Ascending aorta (tissue), 2 donors: ENCODE measurements around the gene CASP8AP2. TPM values are rescaled to one million over a fixed set of nuclear protein-coding genes. Genes with fewer than 3 reads are reported as not detected.
"Not testable (repeated sequence)": the region's sequence is repeated elsewhere in the genome, so short reads cannot be mapped to it uniquely, and the experiment has no call there.

Source experiments
- DNase-seq, 2 donors: peaks; one replicate each; pipeline ENCODE4 v3.0.0-alpha.2; 2019; ENCODE audit warnings: low spot score in 2 of 2
- H3K27ac ChIP-seq, 2 donors: fragments of 200-600 bp; sonication (generic); one replicate each; pipeline ENCODE4 v1.5.1; 2016 to 2017; ENCODE audit warnings: mild to moderate bottlenecking in 1 of 2
- H3K27me3 ChIP-seq: fragments of 200-600 bp; sonication (generic); one replicate; pipeline ENCODE4 v1.5.1; 2017
- H3K36me3 ChIP-seq, 2 donors: fragments of 200-600 bp; sonication (generic); one replicate each; pipeline ENCODE4 v1.5.1; 2016
- H3K4me1 ChIP-seq, 2 donors: fragments of 200-600 bp; sonication (generic); one replicate each; pipeline ENCODE4 v1.5.1; 2016 to 2017; ENCODE audit warnings: mild to moderate bottlenecking in 1 of 2
- H3K4me3 ChIP-seq, 2 donors: fragments of 200-600 bp; sonication (generic); one replicate each; pipeline ENCODE4 v1.5.1; 2016 to 2017; ENCODE audit warnings: mild to moderate bottlenecking in 1 of 2
- H3K9me3 ChIP-seq, 2 donors: fragments of 200-600 bp; sonication (generic); one replicate each; pipeline ENCODE4 v1.5.1; 2016
- CTCF ChIP-seq, 3 experiments: fragments of 200-600 bp in 2 of 3; fragments of 450-650 bp in 1 of 3; sonication (generic) in 2 of 3; IDR thresholded peaks; one replicate each; pipeline ENCODE4 v1.5.1; 2016 to 2019; ENCODE audit warnings: antibody characterized with exemption in 3 of 3, mild to moderate bottlenecking in 1 of 3, moderate library complexity in 1 of 3
- intact Hi-C: fragments of 100-400 bp; cut with DNase I; formaldehyde crosslinking; loops from one replicate; pipeline ENCODE4 v1.15.1; 2023
- total RNA-seq: library from RNA; depleted of rRNA; stranded (reverse); fragments of >200 nt; gene quantifications from one replicate; pipeline ENCODE4 v1.1.0, GENCODE V29; 2016

The CASP8AP2 gene
- total RNA-seq, 1 donor from 2014 or later: 6.7 TPM

DNA sequence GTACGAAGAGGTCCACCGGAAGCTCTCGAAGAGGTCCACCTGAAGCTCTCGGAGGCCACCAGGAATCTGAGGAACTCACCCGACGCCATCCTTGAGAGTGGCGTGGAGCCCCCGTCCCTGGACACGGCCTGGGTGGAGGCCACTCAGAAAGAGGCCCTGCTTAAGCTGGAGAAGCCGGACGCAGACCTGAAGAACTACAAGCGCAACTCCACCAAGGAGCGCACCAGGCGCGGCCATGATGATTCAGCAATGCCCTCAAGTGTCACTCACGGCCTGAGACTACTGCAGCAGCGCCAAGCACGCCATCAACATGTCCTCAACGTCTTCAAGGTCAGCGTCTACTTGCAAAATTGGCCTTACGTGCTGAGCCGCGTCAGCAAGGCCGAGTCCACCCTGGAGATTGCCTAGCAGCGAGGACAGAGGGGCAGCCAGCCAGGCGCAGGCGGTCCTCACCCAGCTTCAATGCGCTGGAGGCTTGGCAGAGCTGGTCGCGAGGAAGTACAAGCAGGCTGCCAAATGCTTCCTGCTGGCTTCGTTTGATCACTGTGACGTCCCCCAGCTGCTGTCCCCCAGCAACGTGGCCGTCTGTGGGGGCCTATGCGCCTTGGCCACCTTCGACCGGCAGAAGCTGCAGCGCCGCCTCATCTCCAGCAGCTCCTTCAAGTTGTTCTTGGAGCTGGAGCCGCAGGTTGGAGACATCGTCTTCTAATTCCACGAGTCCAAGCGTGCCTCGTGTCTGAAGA, 56.9 kb downstream of the CASP8AP2 start:
- no peak for TF ChIP-seq CTCF (IDR thresholded peaks at IDR 0.05)
- H3K4me1 ChIP-seq: no peaks in the 10 kb centered on the region
- H3K9me3 ChIP-seq: no peaks in the 10 kb centered on the region
- DNase-seq: no peak
- H3K4me3 ChIP-seq: no peak overlapping the region
- no peak overlapping the region for H3K27ac ChIP-seq
- no peaks in the 10 kb centered on the region for H3K27me3 ChIP-seq
- intact Hi-C loops: no loop called here
- H3K36me3 ChIP-seq: no peaks in the 10 kb centered on the region

GRCh38 chr6:89887452-89888137, 57.9 kb downstream of the CASP8AP2 start:
- H3K4me3 ChIP-seq: no peak overlapping the region
- intact Hi-C loops: no loop called here
- H3K27me3 ChIP-seq: no peaks in the 10 kb centered on the region
- no peak overlapping the region for H3K27ac ChIP-seq
- TF ChIP-seq CTCF (IDR thresholded peaks at IDR 0.05): no peak
- no peaks in the 10 kb centered on the region for H3K9me3 ChIP-seq
- no peaks in the 10 kb centered on the region for H3K36me3 ChIP-seq
- no peak for DNase-seq
- no peaks in the 10 kb centered on the region for H3K4me1 ChIP-seq

DNA sequence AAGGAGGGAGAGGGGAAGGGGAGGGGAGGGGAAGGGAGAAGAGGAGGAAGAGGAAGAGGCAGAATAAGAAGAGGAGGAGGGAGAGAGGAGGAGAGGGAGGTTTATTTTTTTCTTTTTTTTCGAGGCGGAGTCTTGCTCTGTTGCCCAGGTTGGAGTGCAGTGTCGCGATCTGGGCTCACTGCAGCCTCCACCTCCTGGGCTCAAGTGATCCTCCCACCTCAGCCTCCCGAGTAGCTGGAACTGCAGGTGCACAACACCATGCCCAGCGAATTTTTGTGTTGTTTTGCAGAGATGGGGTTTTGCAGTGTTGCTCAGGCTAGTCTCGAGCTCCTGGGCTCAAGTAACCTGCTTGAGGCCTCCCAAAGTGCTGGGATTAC, 58.4 kb downstream of the CASP8AP2 start:
- intact Hi-C loops: no loop called here
- TF ChIP-seq CTCF (IDR thresholded peaks at IDR 0.05): no peak
- DNase-seq: no peak

DNA sequence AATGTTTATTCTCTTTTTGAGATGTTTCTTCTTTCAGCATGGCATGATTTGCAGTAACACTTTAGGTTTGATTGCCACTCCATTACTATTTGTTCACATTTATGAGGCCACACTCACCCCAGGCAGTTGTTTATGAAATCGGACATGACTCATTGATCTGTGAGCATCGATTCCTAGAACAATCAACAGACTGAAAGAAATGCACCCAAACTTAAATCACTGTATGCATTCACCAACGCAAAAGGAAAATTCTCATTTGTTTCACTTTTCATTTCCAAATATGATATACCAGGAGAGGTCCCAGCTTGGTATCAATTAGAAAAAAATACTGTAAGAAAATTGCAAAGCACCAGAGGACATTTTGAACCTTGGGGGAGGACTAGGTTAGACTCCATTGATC, 59.2 kb downstream of the CASP8AP2 start:
- Histone ChIP-seq H3K4me1 (no peaks in the 10 kb centered on the region), H3K27me3 (no peaks in the 10 kb centered on the region), H3K9me3 (no peaks in the 10 kb centered on the region), H3K27ac (no peak overlapping the region), H3K4me3 (no peak overlapping the region), H3K36me3 (no peaks in the 10 kb centered on the region)
- TF ChIP-seq CTCF (IDR thresholded peaks at IDR 0.05): no peak
- DNase-seq: no peak
- intact Hi-C loops: no loop called here

More for the DNA sequence above, 58.4 kb downstream of the CASP8AP2 start:
- Histone ChIP-seq H3K36me3 (no peaks in the 10 kb centered on the region), H3K27ac (no peak overlapping the region), H3K4me3 (no peak overlapping the region), H3K27me3 (no peaks in the 10 kb centered on the region), H3K9me3 (no peaks in the 10 kb centered on the region), H3K4me1 (no peaks in the 10 kb centered on the region)

GRCh38 chr6:89890845-89891528, 61.3 kb downstream of the CASP8AP2 start:
- H3K9me3 ChIP-seq, H3K4me1 ChIP-seq, H3K36me3 ChIP-seq, DNase-seq, intact Hi-C loops, H3K27ac ChIP-seq, H3K27me3 ChIP-seq, H3K4me3 ChIP-seq: not testable (repeated sequence)

DNA sequence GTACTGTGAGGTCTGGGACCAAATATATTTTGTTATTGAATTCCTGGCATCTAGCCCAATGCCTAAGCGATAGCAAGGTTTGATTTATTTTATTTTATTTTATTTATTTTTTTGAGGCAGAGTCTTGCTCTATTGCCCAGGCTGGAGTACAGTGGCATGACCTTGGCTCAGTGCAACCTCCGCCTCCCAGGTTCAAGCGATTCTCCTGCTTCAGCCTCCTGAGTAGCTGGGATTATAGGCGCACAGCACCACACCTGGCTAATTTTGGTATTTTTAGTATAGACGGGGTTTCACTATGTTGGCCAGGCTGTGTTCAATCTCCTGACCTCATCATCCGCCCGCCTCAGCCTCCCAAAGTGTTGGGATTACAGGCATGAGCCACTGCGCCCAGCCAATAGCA, 62.9 kb downstream of the CASP8AP2 start:
- H3K27ac ChIP-seq, H3K4me3 ChIP-seq, H3K9me3 ChIP-seq, H3K27me3 ChIP-seq, intact Hi-C loops, DNase-seq, H3K36me3 ChIP-seq, H3K4me1 ChIP-seq: not testable (repeated sequence)
